Stimulated activated CD4-positive, alpha-beta T cell treated with anti-CD3 and anti-CD28 coated beads, TNF-alpha, amount 100 ng/mL, for 1 hour (primary cell): Measurements from ENCODE around the gene TAF1L.
"Not testable (repeated sequence)": the region's sequence is repeated elsewhere in the genome, so short reads cannot be mapped to it uniquely, and the experiment has no call there.

Source experiments
- DNase-seq, 3 donors: peaks; one replicate each; pipeline ENCODE4 v3.0.0-alpha.2; 2020; ENCODE audit warnings: low read depth in 3 of 3, low spot score in 1 of 3

TAF1L gene

GRCh38 chr9:32635362-32635761 lies at the start of gene TAF1L:
TAF1L (minus strand) TSS chr9:32635669; CDS start chr9:32635579, 90 bp downstream.
- DNase-seq = no peak

GRCh38 chr9:32681751-32682150 lies 46.3 kb upstream of the TAF1L start:
- no peak for DNase-seq

GRCh38 chr9:32677931-32678330 lies 42.5 kb upstream of the TAF1L start:
- DNase-seq = no peak

- DNase-seq = no peak
Observed at GRCh38 chr9:32672469-32672868, 37.0 kb upstream of the TAF1L start.

- DNase-seq = no peak
Observed at GRCh38 chr9:32671333-32671732, 35.9 kb upstream of the TAF1L start.

GRCh38 chr9:32665101-32665500 lies 29.6 kb upstream of the TAF1L start:
- DNase-seq = no peak

GRCh38 chr9:32663741-32664140 lies 28.3 kb upstream of the TAF1L start:
- no peak for DNase-seq

- no peak for DNase-seq
Observed at GRCh38 chr9:32647671-32648070, 12.2 kb upstream of the TAF1L start.

GRCh38 chr9:32644698-32645097 lies 9.2 kb upstream of the TAF1L start:
- DNase-seq = no peak

GRCh38 chr9:32633151-32633550 lies 2.3 kb downstream of the TAF1L start:
- not testable (repeated sequence) for DNase-seq

GRCh38 chr9:32631991-32632390 lies 3.5 kb downstream of the TAF1L start:
- DNase-seq = no peak

GRCh38 chr9:32627394-32627954 lies 8.0 kb downstream of the TAF1L start:
- no peak for DNase-seq

GRCh38 chr9:32625320-32625719 lies 10.1 kb downstream of the TAF1L start:
- no peak for DNase-seq

GRCh38 chr9:32622948-32623347 lies 12.5 kb downstream of the TAF1L start:
- DNase-seq = no peak

GRCh38 chr9:32618261-32618660 lies 17.2 kb downstream of the TAF1L start:
- DNase-seq = no peak

GRCh38 chr9:32606811-32607210 lies 28.7 kb downstream of the TAF1L start:
- DNase-seq = no peak

GRCh38 chr9:32603914-32604852 lies 31.3 kb downstream of the TAF1L start:
- no peak for DNase-seq

- not testable (repeated sequence) for DNase-seq
Observed at GRCh38 chr9:32599021-32599420, 36.4 kb downstream of the TAF1L start.

- DNase-seq = no peak
Observed at GRCh38 chr9:32596936-32597335, 38.5 kb downstream of the TAF1L start.

GRCh38 chr9:32596096-32596865 lies 39.2 kb downstream of the TAF1L start:
- no peak for DNase-seq

GRCh38 chr9:32590898-32591297 lies 44.6 kb downstream of the TAF1L start:
- DNase-seq = no peak

- no peak for DNase-seq
Observed at GRCh38 chr9:32590476-32590875, 45.0 kb downstream of the TAF1L start.
